H1 (cell line): ENCODE results near the gene COX7B2. TPM values are rescaled to one million over a fixed set of nuclear protein-coding genes. Genes with fewer than 3 reads are reported as not detected.

ENCODE experiments used
- CHD7 ChIP-seq: fragments of 300-600 bp; sonication (generic); IDR thresholded peaks from 2 replicates; pipeline ENCODE4 v1.7.1; 2012; ENCODE audit warnings: low read length, moderate library complexity, mild to moderate bottlenecking, inconsistent platforms; ENCODE audit not compliant: insufficient replicate concordance
- CREB1 ChIP-seq: IDR thresholded peaks from 2 replicates; pipeline ENCODE4 v1.6.1; 2012; ENCODE audit warnings: inconsistent platforms
- EZH2 ChIP-seq: fragments of 200-600 bp; sonication (generic); IDR thresholded peaks from 2 replicates; pipeline ENCODE4 v1.7.1; 2012; ENCODE audit warnings: low read depth, mild to moderate bottlenecking, moderate library complexity, low read length, inconsistent platforms; ENCODE audit not compliant: severe bottlenecking
- POU5F1 ChIP-seq: IDR thresholded peaks from 2 replicates; pipeline ENCODE4 v1.6.1; 2011; ENCODE audit warnings: low read depth, mild to moderate bottlenecking, low read length, moderate library complexity
- RNF2 ChIP-seq: fragments of 200-900, 300-1000 bp; sonication (generic); IDR thresholded peaks from 2 replicates; pipeline ENCODE4 v1.7.1; 2016; ENCODE audit warnings: borderline replicate concordance, low read depth, mild to moderate bottlenecking, antibody characterized with exemption, low read length; ENCODE audit not compliant: poor library complexity, severe bottlenecking; ENCODE audit errors: missing control alignments
- SAP30 ChIP-seq: fragments of 300-600 bp; sonication (generic); IDR thresholded peaks from 2 replicates; pipeline ENCODE4 v1.7.1; 2012; ENCODE audit warnings: low read length, moderate library complexity, mild to moderate bottlenecking, inconsistent platforms; ENCODE audit not compliant: insufficient read depth, insufficient replicate concordance
- SIX5 ChIP-seq: IDR thresholded peaks from 2 replicates; pipeline ENCODE4 v1.6.1; 2011; ENCODE audit warnings: mild to moderate bottlenecking, low read depth, low read length
- SP4 ChIP-seq: IDR thresholded peaks from 2 replicates; pipeline ENCODE4 v1.6.1; 2012; ENCODE audit warnings: low read length, inconsistent platforms
- polyA plus RNA-seq, 7 experiments: library from polyadenylated mRNA; depleted of rRNA in 3 of 7; stranded (reverse) in 5 of 7; unstranded in 2 of 7; fragments of >200 nt in 5 of 7; fragments of 200-250 nt in 2 of 7; gene quantifications; 1 replicate in 5 of 7; 2 replicates in 1 of 7; 4 replicates in 1 of 7; pipeline versions ENCODE4 v1.2.1 to v1.2.3, GENCODE V29; 2011 to 2013; ENCODE audit warnings: missing spikeins in 2 of 7, mixed read lengths in 2 of 7
- total RNA-seq: library from RNA; stranded (reverse); fragmentation: NEBNext Ultra II Directional; extraction: Animal tissue kit (Norgen Biotek cat#: 25700); gene quantifications from 2 replicates; pipeline ENCODE4 v1.2.1, GENCODE V29; 2021

Gene COX7B2
- total and polyA plus RNA-seq, 2 of the 8 experiments (the other 6 are each of a cell fraction or from before 2014, with no cell fraction given) = not detected

GRCh38 chr4:46944345-46944744 is 35.3 kb upstream of the COX7B2 start (continued):
- TF ChIP-seq CHD7 = no peak
- TF ChIP-seq SIX5 = no peak
- no peak for TF ChIP-seq EZH2
- TF ChIP-seq SP4 = no peak
- no peak for TF ChIP-seq CREB1
- TF ChIP-seq SAP30 = no peak
- TF ChIP-seq POU5F1 = no peak
- TF ChIP-seq RNF2 = no peak
